ENCODE measurements around the gene DIAPH3.

DNA sequence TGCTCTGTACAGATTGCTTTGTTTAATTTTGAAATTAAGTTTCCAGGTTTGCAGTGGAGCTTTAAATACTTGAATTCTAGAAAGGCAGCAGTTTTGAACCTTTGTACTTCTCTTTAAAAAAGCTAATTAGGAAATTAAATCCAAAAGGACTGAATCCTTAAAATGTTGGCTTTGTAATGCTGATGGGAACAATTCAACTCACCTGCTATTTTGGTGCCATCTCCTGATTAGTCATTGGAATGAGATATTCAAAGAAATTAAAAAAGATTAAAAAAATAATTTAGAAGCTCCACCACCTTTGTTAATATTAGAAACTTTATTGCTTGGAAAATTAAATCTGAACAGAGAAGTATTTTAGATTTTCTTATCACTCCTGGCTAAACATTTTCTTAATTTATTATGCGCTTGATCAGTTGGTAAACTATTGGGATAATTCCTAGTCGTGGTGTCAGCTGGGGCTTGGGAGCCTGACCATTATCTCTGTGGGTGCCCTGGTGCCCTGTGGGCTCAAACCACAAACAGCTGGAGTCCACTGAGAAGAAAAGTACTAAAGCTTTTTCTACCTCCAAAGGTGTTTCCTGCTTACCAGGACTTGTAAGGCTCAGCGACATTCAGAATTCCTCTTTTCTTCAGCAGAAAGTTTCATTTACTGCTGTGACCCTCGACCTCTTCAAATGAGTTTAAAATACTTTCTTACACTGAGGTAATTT lies 540.4 kb downstream of the DIAPH3 start:
- TF ChIP-seq TAF1 (IDR thresholded peaks at IDR 0.05; ENCODE audit: low read depth, low read length) (no peak), POLR2A (IDR thresholded peaks at IDR 0.05; ENCODE audit: low read depth, low read length) (no peak), SPI1 (IDR thresholded peaks at IDR 0.05; ENCODE audit: low read depth, low read length) (no peak), POLR2AphosphoS5 (IDR thresholded peaks at IDR 0.05; ENCODE audit: low read depth, low read length) (no peak)
